Right atrium auricular region (tissue), 2 donors: ENCODE measurements around the gene SYT1. TPM values are rescaled to one million over a fixed set of nuclear protein-coding genes. Genes with fewer than 3 reads are reported as not detected.

Source experiments
- DNase-seq: peaks from one replicate; pipeline ENCODE4 v3.0.0-alpha.2; 2019; ENCODE audit warnings: low spot score
- H3K27ac ChIP-seq, 2 donors: fragments of 200-600 bp; sonication (generic); 1 replicate in 1 of 2; 2 replicates in 1 of 2; pipeline ENCODE4 v1.5.1; 2016 to 2019
- H3K27me3 ChIP-seq, 2 donors: fragments of 200-600 bp; sonication (generic); one replicate each; pipeline versions ENCODE4 v1.5.1 to v1.6.0; 2017 to 2019
- H3K36me3 ChIP-seq: fragments of 200-600 bp; sonication (generic); one replicate; pipeline ENCODE4 v1.5.1; 2016
- H3K4me1 ChIP-seq, 2 donors: fragments of 200-600 bp; sonication (generic); one replicate each; pipeline versions ENCODE4 v1.5.1 to v1.6.0; 2017 to 2019
- H3K4me3 ChIP-seq, 2 donors: fragments of 200-600 bp; sonication (generic); 1 replicate in 1 of 2; 2 replicates in 1 of 2; pipeline ENCODE4 v1.5.1; 2017 to 2019; ENCODE audit warnings: mild to moderate bottlenecking in 1 of 2, moderate library complexity in 1 of 2
- H3K9me3 ChIP-seq, 2 donors: fragments of 200-600 bp; sonication (generic); one replicate each; pipeline ENCODE4 v1.5.1; 2019
- total RNA-seq, 2 donors: library from RNA; depleted of rRNA; stranded (reverse); fragments of >200 nt; gene quantifications; one replicate each; pipeline ENCODE4 v1.1.0, GENCODE V29; 2016
- TF ChIP-seq, protein P1 (sequence below), 2 donors: fragments of 200-600 bp; sonication (generic); IDR thresholded peaks; one replicate each; pipeline ENCODE4 v1.5.1; 2019; ENCODE audit warnings: antibody characterized with exemption in 2 of 2

The SYT1 gene
- total RNA-seq, 2 donors from 2014 or later = 0.16 TPM; not detected in 1

- Histone ChIP-seq H3K4me1 (no peaks in the 10 kb centered on the region), H3K27me3 (no peaks in the 10 kb centered on the region), H3K4me3 (no peak overlapping the region), H3K27ac (no peak overlapping the region), H3K36me3 (no peaks in the 10 kb centered on the region), H3K9me3 (no peaks in the 10 kb centered on the region)
- no peak for DNase-seq
- TF ChIP-seq, protein P1, sequence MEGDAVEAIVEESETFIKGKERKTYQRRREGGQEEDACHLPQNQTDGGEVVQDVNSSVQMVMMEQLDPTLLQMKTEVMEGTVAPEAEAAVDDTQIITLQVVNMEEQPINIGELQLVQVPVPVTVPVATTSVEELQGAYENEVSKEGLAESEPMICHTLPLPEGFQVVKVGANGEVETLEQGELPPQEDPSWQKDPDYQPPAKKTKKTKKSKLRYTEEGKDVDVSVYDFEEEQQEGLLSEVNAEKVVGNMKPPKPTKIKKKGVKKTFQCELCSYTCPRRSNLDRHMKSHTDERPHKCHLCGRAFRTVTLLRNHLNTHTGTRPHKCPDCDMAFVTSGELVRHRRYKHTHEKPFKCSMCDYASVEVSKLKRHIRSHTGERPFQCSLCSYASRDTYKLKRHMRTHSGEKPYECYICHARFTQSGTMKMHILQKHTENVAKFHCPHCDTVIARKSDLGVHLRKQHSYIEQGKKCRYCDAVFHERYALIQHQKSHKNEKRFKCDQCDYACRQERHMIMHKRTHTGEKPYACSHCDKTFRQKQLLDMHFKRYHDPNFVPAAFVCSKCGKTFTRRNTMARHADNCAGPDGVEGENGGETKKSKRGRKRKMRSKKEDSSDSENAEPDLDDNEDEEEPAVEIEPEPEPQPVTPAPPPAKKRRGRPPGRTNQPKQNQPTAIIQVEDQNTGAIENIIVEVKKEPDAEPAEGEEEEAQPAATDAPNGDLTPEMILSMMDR (IDR thresholded peaks at IDR 0.05) = no peak
Measured at GRCh38 chr12:79438480-79439174, 574.1 kb downstream of the SYT1 start.

DNA sequence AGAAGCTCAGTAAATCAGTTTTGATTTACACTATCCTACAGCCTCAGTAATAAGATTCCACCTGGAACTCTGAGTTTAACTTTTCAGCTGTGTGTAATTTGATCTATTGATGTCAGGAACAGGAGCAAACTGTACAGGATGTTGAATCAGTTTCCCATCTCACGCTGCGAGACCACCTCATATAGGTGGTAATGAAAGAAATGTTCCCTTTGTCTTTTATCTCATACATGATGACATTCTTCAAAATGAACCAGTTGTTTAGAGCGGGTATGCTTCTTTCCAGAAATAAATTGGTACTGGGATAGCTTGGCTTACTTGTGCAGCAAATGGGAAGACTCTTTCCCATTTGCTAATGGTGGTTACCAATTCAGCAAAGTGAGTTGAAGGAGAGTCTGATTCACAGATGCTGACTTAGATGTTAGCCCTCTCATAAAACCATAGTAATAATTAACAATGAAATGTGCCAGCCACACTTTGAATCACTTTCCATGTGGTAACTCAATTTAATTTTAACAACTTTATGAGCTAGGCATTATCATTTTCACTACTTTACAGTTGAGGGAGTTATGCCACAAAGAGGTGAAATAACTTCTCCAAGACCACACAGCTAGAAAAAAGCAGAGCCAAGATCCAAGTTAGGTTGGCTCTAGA is 574.7 kb downstream of the SYT1 start:
- TF ChIP-seq, protein P1 (IDR thresholded peaks at IDR 0.05) = no peak
- no peak for DNase-seq
- no peaks in the 10 kb centered on the region for H3K27me3 ChIP-seq
- H3K9me3 ChIP-seq = no peaks in the 10 kb centered on the region
- H3K36me3 ChIP-seq = no peaks in the 10 kb centered on the region
- no peaks in the 10 kb centered on the region for H3K4me1 ChIP-seq
- no peak overlapping the region for H3K4me3 ChIP-seq
- H3K27ac ChIP-seq = no peak overlapping the region

DNA sequence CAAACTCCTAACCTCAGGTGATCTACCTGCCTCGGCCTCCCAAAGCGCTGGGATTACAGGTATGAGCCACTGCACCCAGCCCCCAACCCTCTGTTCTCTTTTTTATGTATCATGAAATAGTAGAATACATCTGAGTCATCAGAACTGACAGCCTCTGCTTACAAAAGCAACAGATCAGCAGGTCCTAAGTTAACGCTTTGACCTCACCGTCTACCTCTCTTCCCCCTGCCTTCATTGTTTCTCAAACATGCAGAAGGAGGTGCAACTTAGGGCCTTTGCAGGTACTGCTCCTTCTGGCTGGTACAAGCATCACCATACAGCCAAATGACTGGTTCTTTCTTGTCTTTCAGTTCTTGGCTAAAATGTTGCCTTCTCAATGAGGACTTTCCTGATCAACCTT is 577.0 kb downstream of the SYT1 start:
- DNase-seq = no peak
- no peaks in the 10 kb centered on the region for H3K36me3 ChIP-seq
- H3K27me3 ChIP-seq = no peaks in the 10 kb centered on the region
- no peaks in the 10 kb centered on the region for H3K9me3 ChIP-seq
- TF ChIP-seq, protein P1 (IDR thresholded peaks at IDR 0.05) = no peak
- H3K4me1 ChIP-seq = no peaks in the 10 kb centered on the region
- H3K27ac ChIP-seq = no peak overlapping the region
- no peak overlapping the region for H3K4me3 ChIP-seq

DNA sequence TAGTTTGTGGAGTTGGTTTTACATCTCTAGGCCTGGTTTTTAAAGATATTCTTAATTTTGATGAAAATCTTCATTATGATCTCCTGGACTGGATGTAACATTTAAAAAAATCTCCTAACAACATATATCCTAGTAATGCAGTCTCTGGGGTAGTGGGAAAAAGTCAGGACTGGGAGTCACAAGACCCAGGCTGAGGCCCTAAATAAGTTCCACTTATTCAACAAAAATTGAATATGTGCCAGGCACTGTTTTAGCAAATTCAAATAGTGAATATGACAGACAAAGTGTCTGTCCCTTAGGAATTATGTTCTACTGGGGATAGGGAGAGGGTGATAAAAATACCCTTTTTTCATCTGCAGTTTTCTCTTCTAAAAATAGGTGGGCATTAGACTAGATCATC is 577.8 kb downstream of the SYT1 start:
- Histone ChIP-seq H3K9me3 (no peaks in the 10 kb centered on the region), H3K27me3 (no peaks in the 10 kb centered on the region), H3K36me3 (no peaks in the 10 kb centered on the region), H3K4me1 (no peaks in the 10 kb centered on the region), H3K4me3 (no peak overlapping the region), H3K27ac (no peak overlapping the region)
- DNase-seq = no peak
- TF ChIP-seq, protein P1 (IDR thresholded peaks at IDR 0.05) = no peak

DNA sequence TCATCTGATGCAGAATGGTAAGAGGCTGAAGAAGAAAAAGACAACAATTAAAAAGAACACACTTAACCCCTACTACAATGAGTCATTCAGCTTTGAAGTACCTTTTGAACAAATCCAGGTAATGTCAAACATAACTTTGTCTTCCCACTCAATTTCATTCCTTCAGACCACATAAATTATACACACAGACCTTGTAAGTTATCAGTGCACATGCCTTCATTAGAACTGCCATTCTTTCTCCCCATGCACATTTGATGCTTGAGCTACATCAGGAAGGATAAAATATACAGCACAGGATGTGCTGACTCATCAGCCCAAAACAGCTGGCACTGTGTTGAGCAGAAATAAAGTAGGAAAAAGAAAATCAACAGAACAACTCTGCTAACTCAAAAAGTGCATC is 579.5 kb downstream of the SYT1 start:
- H3K4me3 ChIP-seq = no peak overlapping the region
- no peak overlapping the region for H3K27ac ChIP-seq
- no peaks in the 10 kb centered on the region for H3K27me3 ChIP-seq
- H3K9me3 ChIP-seq = no peaks in the 10 kb centered on the region
- TF ChIP-seq, protein P1 (IDR thresholded peaks at IDR 0.05) = no peak
- DNase-seq = no peak
- H3K36me3 ChIP-seq = no peaks in the 10 kb centered on the region
- H3K4me1 ChIP-seq = no peaks in the 10 kb centered on the region
